NCI-H1694 (cell line): ENCODE data around the gene ANKRD33B.
"Not testable (repeated sequence)": the region's sequence is repeated elsewhere in the genome, so short reads cannot be mapped to it uniquely, and the experiment has no call there.

Experiments used
- DNase-seq: peaks from one replicate; lab custom pipeline; 2025; lab: John Stamatoyannopoulos, UW

The ANKRD33B gene

DNA sequence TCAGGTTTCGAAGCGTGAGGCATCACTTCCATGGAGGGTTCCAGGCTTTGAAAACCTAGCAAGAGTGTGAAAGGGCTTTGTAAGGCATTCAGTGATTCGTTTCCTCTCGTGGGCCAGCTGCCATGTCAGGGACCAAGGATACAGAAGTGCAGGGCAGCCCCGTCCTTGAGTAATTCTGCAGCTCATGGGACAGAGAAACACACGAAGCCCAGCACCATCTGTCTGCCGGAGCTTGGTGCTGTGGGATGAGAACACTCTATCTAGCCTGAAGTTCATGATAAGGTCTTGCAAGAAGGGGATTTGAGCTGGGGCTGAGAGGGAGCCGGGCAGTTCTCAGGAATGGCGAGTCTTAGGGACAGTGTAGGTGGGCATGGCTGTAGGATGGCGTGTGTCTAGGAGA is 55.8 kb downstream of the ANKRD33B start:
- DNase-seq: no peak

DNA sequence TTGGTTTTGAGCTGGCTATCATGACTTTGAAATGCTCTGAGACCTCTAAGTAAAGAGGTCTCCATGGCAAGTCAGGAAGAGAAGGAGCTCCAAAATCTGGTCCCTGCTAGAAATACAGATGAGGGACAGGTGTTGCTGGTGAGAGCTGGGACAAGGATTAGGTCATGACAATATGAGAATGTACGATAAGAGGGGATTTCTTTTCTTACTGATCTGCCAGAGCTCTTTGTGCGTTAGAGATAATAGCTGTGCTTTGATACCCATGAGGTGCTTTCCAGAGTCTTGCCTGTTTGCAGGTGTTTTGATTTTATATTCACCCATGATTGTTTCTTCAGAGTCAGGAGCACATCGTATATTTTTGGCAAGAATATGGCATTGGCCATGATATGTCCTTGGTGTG is 56.5 kb downstream of the ANKRD33B start:
- DNase-seq: no peak

DNA sequence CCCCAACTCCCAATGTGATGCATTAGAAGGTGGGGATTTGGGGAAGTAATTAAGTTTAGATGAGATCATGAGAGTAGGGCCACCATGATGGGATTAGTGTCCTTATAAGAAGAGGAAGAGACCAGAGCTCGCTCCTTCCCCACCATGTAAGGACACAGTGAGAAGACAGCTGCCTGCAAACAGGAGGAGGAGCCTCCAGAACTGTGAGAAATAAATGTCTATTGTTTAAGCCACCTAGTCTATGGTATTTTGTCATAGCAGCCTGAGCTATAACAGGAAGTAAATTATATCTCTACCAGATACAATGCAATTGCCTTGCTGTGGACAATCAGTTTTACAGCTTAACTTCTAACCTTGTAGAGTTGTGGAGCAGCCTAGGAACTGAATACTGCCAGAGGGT is 58.0 kb downstream of the ANKRD33B start:
- DNase-seq: no peak

DNA sequence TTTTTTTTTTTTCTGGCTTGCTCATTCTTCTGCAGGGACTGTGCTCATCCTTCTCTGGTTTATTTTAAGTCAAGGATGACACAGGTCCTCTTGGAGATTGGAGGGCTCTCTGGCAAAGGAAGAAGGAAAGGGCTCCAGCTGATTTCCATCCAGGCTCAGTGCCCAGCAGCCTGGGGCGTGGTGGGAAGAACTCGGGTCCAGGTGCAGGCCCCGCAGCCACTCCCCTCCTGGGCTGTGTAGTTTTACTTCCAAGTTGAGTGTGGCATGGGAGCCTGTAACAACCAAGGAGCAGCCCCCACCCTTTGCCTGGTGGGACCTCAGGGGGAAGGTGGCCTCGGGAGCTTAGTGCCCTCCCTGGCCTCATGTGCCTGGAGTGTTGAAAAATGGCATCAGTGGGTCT is 58.9 kb downstream of the ANKRD33B start:
- DNase-seq: no peak

DNA sequence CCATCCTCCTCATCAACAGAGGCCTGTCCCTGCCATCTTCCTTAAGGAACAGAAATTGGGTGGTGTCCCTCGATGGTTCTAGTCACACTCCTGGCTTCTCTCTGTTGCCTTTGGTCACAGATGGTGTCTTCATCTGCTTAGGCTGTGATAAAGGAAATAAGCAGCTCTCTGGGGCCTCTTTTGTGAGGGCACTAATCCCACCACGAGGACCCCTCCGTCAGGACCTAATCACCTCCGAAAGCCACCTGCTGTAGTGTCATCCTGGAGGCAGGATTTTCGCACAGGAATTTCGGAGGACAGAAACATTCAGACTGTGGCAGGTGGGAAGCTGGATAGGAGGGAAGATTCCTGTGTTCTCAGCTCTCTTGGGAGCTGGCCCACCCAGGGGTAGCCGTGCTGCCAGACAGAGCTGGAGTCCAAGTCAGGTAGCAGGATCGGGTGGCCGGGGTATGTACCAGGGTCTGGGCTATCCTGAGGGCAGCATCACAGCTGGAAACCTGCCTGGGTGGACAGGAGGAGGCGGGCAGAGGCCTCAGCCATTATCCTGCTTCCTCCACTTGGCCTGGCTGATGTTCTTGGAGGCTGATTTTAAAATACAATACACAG is 59.5 kb downstream of the ANKRD33B start:
- no peak for DNase-seq

DNA sequence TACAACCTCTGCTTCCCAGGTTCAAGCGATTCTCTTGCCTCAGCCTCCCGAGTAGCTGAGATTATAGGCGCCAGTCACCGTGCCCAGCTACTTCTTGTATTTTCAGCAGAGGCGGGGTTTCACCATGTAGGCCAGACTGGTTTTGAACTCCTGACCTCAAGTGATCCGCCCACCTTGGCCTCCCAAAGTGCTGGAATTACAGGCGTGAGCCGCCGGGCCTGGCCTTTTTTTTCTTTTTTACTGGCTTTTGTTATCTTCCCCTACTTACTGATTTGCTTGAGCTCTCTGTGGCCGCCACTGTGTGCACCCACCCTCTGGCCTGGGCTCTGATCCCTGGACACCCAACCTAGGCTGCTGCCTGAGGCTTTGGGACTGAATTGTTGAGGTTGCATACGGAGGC is 60.3 kb downstream of the ANKRD33B start:
- DNase-seq: no peak

DNA sequence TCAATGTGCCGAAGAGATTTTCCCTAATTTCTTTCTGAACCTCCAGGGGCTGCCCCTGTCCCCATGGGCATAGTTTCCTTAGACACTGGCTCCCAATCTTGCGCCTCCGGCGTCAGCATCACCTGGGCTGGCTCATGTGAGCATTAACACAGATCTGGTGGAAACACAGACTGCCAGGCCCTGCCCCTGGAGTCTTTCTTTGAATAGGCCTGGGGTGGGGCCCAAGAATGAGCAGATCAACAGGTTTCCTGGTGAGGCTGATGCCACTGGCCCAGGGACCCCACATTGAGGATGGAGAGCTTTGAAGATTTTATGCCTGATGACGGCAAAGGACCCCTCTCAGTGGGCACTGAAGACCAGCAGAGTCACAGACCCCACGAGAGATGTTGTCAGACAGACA is 60.8 kb downstream of the ANKRD33B start:
- no peak for DNase-seq

DNA sequence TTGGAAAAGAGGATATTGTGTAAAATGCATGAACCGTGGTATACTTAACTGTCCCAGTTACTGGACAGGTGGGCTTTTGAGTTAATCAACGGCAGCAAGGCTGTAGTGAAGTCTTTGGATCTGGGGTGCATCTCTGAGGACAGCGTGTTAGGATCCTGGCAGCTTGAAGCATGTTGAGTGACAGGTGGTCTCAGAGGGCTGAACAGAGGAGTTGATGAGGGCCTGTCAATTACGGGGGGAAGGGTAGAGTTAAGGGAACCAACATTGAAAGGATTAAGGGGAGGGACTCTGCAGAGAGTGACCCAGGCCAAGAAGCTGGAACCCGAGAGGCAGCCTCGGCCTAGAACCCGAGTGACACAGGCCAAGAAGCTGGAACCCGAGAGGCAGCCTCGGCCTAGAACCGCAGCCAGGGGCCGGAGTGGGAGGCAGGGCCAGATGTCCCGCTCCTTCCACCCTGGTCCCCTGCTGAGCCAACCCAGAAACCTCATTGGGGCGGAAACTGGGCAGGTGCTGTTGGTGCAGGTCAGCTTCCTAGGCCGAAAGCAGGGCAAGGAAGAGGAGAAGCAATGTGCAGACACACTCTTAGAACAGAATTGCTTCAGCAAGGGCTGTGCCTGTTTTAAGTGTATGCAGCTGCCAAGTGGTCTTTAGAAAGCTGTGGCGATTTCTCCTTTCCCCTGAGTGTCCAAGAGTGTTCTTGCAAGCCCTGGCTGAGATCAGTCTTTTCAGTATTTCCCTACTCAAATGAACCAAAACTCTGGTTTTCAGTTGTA is 62.0 kb downstream of the ANKRD33B start:
- no peak for DNase-seq

DNA sequence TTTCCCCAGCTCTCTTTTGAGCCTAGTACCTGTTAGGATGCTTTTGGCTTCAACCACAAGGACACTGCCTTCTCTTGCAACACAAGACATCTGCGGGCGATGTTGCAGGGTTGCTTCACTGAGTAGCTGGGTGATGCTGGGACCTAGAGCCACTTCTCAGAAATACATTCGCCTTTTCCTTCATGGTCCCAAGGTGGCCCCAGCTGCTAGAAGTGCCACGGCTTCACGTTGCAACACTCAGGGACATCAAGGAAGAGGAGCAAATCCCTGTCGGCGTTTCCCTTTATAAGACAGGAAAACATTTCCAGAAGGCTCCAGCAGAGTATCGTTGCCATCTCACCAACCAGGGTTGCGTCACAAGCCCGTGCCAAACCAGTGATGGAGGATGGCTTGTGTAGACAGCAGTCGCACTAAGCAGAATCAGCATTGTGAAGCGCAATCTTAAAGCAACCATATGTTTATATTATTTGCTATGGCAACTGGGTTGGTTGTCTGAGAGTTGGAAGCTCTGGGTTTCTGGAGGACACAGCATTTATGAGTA is 62.7 kb downstream of the ANKRD33B start:
- DNase-seq: no peak

DNA sequence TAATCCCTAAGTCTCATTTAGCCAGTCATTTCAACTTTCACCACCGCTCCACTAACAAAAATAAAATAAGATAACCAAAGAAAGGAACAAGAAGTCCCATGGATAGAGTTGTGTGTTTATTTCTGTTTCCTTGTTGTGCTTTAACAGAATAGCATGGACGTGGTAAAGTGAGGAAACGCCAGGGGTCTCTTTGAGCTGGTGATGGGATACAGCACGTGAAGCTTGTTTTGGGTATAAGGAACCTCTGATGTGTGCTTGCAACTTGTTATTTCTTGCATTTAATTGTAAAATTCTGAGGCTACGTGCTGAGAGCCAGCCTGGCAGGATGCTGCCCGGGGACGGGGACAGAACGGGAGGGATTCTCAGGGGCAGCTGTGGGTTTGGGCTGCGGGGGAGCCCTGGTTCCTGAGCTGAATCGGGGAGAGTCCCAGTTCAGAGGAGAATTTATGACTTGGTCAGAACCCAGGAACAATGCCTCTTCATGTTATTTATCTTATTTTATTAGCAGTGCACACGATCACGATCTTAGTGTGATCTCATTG is 63.4 kb downstream of the ANKRD33B start:
- no peak for DNase-seq

DNA sequence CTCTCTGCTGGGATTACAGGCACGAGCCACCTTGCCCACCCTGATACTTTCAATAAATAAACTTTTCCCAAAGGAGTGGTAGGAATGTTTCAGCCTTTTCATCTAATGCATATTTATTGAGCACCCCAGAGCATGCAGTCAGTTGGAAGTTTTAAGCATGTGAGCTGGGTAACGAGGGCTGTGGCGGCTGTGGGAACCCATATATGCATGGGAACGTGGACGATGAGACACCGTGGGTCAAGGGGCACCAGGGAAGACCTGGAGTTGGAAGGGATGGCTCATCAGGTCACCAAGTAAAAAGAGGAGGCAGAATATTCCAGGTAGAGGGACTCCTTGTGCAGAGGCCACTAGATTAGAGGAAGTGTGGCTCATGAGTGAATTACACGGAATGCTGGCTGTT is 64.7 kb downstream of the ANKRD33B start:
- no peak for DNase-seq

DNA sequence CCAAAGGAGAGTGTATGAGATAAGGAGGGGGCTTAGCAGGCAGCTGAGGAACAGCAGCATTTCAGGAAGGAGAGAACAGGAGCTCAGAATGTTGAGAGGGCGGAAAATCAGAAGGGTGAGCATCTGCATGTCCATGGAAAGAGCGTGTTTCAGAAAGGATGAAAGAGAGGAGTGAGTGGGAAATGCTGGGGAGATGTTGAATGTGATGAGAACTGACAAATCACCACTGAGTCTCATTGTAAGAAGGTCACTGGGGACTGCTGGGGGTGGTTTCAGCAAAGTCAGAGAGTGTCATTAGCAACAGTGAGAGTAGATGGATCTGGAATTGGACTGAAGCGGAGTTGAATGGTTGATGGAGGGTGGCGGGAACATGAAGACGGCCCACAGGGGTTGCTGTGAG is 65.8 kb downstream of the ANKRD33B start:
- no peak for DNase-seq

DNA sequence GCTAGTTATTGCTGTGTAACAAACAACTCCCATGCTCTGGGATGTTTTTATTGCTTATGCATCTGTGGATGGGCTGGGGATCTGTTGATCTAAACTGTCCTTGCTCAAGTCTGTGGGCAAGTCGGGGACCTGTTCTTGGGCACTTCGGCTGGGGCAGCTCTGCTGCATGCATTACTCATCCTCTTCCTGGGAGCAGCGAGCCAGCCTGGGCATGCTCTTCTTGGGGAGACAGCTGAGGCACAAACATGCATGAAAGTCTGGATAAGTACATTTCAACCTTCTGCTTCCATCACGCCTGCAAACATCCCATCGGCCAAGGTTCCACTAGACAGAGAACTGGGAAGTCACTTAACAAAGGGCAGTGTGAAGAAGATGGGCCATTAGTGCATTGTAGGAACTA is 66.3 kb downstream of the ANKRD33B start:
- no peak for DNase-seq

DNA sequence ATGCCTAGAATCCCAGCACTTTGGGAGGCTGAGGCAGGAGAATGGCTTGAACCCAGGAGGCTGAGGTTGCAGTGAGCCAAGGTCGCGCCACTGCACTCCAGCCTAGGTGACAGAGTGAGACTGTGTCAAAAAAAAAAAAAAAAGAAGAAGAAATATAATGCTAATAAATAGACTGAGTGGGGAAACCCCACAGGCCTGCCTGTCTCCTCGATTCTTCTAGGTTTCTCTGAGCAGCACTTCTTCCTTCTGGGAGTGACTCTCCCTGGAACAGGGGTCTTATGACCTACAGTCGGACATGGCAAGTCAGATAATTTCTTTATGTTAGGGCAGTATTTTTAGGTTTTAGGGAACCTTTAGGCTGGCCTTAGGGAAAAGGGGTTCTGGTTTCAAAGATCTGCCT is 66.9 kb downstream of the ANKRD33B start:
- not testable (repeated sequence) for DNase-seq

DNA sequence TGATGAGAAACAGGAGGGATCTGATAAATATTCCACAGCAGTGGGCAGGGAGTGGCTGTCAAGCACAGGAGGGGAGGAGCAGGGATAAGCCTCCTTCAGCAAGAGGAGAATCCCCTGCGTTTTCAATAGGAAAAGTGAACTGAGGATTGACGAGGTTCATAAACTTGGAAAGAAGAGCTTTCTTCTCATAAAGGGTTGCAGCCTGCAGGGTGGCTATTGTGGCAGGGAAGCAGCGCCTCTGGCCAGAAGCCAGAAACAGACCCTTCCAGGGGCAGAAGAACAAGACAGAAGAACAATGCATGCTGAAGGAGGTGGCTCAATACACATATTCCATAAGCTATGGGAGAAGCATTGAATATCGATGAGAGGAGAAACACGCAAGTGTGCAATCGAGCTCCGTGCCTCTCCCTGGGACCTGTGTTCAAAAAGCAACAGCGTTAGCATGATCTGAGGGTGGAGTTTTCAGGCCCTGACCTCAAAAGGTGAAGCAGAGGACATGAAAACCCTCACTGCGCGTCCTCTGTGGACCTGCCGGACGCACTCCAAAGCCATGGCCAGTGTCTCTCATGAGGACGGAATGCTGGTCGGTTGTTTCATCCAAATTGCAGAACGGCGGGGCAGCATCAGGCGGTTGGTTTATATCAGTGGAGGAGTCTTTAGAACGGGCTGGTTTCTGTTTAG is 67.6 kb downstream of the ANKRD33B start:
- DNase-seq: no peak

DNA sequence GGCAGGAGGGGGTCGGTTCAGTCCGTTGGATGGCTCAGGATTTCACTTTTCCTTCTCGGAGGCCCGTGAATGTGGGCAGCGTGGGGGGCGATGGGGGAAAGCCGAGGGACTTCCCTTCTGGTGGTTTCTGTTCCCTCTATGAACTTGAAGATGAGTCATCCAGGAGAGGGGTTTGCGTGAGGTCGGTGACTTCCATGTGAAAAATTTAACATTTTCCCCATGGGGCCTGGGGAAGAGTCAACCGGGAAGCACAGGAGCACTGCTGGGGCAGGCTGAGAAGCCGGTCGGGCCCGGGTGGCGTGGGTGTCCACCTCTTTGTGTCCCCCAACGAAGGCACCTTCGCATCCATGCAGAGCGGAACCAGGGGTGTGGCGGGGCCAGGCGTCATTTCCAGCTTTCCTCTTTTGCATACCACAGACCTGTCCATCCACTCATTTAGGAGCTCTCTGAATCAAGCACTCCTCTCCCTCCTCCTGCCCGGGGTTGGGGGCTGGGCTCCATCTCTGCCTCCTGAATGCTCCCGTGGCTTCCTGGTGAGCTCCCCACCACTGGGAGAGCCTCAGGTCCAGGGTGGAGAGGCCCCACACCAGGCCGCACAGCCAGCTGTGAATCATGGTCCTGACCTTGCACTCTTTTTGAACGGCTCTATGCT is 68.4 kb downstream of the ANKRD33B start:
- no peak for DNase-seq

DNA sequence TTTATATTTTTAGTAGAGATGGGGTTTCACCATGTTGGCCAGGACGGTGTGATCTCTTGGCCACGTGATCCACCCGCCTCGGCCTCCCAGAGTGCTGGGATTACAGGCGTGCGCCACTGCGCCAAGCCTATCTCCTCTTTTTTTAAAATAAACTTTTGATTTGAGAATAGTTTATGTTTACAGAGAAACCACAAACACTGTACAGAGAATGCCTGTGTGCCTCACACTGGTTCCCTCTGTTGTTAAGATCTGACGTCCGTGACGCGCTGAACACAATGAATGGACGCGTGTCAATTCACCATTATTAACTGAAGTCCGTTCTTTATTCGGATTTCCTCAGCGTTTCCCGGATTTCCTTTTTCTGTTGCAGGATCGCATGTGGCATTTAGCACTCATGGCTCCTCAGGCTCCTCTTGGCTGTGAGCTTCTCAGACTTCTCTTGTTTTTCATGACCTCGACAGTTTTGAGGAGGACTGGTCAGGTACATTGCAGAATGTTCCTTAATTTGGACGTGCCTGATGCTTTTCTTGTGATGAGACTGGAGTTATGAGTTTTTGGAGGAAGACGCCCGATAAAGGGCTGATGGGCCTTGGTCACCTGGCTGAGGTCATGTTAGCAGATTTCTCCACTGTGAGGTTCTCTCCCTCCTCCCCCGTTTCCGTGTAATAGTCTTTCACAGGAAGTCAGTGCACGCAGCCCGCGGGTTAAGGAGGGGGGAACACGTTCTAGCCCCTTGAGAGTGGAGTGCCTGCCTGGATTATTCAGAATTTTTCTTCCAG is 69.6 kb downstream of the ANKRD33B start:
- DNase-seq: no peak

DNA sequence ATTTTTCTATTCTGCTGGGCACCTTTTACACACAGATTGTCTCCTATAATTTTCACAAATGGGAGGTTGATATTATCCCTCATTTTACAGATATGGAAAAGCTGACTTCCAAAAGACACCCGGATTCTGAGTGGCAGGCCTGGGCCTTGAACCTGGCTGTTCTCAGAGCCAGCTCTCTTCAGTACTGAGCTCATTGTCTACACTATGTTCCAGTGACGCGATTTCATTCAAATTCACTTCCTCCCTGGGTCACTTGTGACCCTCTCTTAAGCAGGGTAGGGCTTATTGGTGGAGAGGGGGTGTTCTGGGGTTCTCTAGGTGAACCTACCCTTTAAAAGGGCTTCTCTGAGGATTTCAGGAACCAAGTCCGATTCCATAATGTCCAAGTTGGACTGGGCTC is 70.2 kb downstream of the ANKRD33B start:
- DNase-seq: no peak

DNA sequence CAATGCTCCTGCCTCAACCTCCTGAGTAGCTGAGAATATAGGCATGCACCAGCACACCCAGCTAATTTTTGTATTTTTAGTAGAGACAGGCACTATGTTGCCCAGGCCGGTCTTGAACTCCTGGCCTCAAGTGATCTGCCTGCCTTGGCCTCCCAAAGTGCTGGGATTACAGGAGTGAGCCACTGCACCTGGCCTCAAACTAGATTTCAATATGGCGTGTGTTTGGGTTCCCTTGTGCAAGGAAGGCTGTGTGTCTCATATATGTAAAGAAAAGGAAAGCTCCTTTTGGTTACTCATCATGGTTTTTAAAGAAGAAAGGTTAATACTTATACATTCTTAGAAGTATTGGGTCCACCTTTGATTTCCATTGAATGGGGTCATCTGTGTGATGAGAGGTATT is 70.7 kb downstream of the ANKRD33B start:
- DNase-seq: no peak

DNA sequence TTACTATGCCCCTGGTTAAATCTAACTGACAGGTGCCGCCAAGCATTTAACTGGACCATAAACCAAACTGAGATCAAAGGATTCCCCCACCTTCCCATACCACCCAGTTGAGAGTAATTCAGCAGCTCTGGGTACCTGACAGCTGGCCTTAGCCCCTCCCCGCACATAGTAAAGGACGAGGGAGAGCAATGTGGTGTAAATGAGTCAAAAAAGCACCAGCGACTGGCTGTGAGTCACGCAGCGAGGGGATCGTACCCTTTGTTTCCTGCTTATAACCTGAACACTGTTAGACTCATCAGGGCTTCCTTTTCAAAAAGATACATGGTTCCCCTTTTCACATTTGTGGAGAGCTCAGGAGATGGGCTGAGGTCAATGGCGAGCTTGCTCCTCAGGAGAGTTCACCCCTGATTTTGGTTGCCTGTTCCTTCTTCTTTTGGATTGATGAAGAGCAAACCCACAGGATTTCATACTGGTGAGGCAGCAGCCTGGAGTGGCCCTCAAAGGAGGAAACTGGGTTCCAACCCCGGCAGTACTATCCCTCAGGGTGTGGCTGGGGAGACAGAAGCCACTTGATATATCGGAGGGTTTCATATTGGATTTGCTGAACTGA is 71.5 kb downstream of the ANKRD33B start:
- no peak for DNase-seq

DNA sequence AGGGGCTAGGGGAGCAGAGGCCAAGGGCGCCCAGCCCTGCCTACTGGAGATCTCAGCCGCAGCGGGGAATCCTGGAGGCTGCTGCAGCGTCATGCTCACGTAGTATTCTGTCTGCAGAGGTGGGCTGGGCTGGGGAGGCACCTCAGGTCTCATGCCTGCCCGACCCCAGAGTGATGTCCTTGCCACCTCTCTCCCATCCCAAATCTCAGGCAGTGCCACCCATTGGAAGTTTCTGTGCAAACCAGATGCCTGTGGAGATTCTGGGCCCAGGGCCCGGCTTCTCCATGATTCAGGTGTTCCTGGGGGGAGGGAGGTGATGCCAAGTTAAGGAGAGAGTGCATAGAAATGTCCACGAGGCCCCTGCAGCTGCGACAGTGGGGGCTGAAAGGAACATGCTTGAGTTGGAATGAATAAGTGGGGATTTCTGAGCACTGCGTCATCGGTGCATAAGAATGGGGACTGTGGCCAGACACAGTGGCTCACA is 72.0 kb downstream of the ANKRD33B start:
- no peak for DNase-seq
